NCI-H1436 (cell line): ENCODE measurements around the gene PTGER4.
A peak's percentile ranks its signal among the peaks of the same experiment; 100 is the strongest.

Experiments used
- DNase-seq: peaks from one replicate; lab custom pipeline; 2025; lab: John Stamatoyannopoulos, UW

The PTGER4 gene

GRCh38 chr5:40669606-40670390, 9.9 kb upstream of the PTGER4 start:
- DNase-seq = no peak

- no peak for DNase-seq
These were observed 7.3 kb upstream of the PTGER4 start for GRCh38 chr5:40672425-40672824.

GRCh38 chr5:40674661-40675235, 5.0 kb upstream of the PTGER4 start:
- DNase-seq = no peak

GRCh38 chr5:40675396-40676133, 4.2 kb upstream of the PTGER4 start:
- DNase-seq = no peak

GRCh38 chr5:40676613-40677343, 2.9 kb upstream of the PTGER4 start:
- DNase-seq = no peak

- DNase-seq = no peak
These were observed 2.3 kb upstream of the PTGER4 start for GRCh38 chr5:40677456-40677855.

GRCh38 chr5:40678026-40678425, 1.7 kb upstream of the PTGER4 start:
- DNase-seq = no peak

- no peak for DNase-seq
These were observed 1.1 kb upstream of the PTGER4 start for GRCh38 chr5:40678460-40679147.

GRCh38 chr5:40679148-40679912, 385 bp upstream of the PTGER4 start:
- peak; percentile 38 for DNase-seq

- no peak for DNase-seq
These were observed 1.1 kb downstream of the PTGER4 start for GRCh38 chr5:40680741-40681362.

- DNase-seq = no peak
These were observed 1.8 kb downstream of the PTGER4 start for GRCh38 chr5:40681363-40682153.

GRCh38 chr5:40682154-40683017, 2.7 kb downstream of the PTGER4 start:
- no peak for DNase-seq

GRCh38 chr5:40683305-40683704, 3.6 kb downstream of the PTGER4 start:
- no peak for DNase-seq

- DNase-seq = no peak
These were observed 5.5 kb downstream of the PTGER4 start for GRCh38 chr5:40685193-40685592.

GRCh38 chr5:40685976-40686486, 6.3 kb downstream of the PTGER4 start:
- no peak for DNase-seq

GRCh38 chr5:40687321-40687720, 7.6 kb downstream of the PTGER4 start:
- DNase-seq = no peak

- DNase-seq = peak; percentile 37
These were observed 8.5 kb downstream of the PTGER4 start for GRCh38 chr5:40688127-40688761.

GRCh38 chr5:40688996-40689395, 9.3 kb downstream of the PTGER4 start:
- DNase-seq = no peak
